GM18502 (cell line): Measurements from ENCODE around the gene C1orf159.
"Not testable (repeated sequence)": the region's sequence is repeated elsewhere in the genome, so short reads cannot be mapped to it uniquely, and the experiment has no call there.

Experiments used
- ATAC-seq: cut with Tn5 transposase; IDR thresholded peaks from one replicate; pipeline ENCODE4 v1.9.1; 2021; ENCODE audit warnings: mild to moderate bottlenecking; ENCODE audit not compliant: unreplicated experiment, poor library complexity

The C1orf159 gene

GRCh38 chr1:1069711-1070676 is 45.9 kb downstream of the C1orf159 start:
- peak; percentile 8 for ATAC-seq

- peak; percentile 61 for ATAC-seq
Observed at GRCh38 chr1:1069056-1069710, 46.7 kb downstream of the C1orf159 start.

DNA sequence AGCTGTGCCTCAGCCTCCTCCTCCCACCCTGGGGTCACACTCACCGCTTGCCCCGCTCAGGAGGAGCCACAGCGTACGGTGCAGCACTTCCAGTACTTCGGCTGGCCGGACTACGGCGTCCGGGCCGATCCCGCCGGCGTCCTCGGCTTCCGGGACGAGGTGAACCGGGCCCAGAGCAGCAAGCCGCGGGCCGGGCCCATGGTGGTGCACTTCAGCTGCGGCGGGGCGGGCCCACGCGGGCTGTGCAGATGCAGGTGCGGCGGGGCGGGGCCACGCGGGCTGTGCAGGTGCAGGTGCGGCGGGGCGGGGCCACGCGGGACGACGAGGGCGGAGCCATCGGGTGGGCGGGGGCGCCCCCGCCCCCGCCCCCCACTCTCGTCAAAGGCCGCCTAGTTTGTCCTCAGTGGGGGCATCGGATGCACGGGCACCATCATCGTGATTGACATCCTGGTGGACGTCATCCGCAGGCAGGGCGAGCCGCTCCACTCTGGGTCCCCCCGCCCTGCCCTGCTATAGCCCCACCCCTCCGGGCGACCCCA is 47.3 kb downstream of the C1orf159 start:
- no peak for ATAC-seq

GRCh38 chr1:1067860-1068516 is 47.9 kb downstream of the C1orf159 start:
- ATAC-seq = no peak

- no peak for ATAC-seq
Observed at GRCh38 chr1:1067284-1067859, 48.5 kb downstream of the C1orf159 start.

- ATAC-seq = no peak
Observed at GRCh38 chr1:1066403-1067283, 49.2 kb downstream of the C1orf159 start.

DNA sequence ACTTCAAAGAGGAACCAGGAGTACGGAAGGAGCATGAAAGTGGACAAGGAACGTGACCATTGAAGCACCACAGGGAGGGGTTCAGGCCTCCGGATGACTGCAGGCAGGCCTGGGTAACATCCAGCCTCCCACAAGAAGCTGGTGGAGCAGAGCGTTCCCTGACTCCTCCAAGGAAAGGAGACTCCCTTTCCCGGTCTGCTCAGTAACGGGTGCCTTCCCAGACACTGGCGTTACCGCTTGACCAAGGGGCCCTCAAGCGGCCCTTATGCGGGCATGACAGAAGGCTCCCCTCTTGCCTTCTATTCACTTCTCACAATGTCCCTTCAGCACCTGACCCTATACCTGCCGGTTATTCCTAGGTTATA is 50.0 kb downstream of the C1orf159 start:
- ATAC-seq = not testable (repeated sequence)

- no peak for ATAC-seq
Observed at GRCh38 chr1:1065265-1065939, 50.5 kb downstream of the C1orf159 start.

DNA sequence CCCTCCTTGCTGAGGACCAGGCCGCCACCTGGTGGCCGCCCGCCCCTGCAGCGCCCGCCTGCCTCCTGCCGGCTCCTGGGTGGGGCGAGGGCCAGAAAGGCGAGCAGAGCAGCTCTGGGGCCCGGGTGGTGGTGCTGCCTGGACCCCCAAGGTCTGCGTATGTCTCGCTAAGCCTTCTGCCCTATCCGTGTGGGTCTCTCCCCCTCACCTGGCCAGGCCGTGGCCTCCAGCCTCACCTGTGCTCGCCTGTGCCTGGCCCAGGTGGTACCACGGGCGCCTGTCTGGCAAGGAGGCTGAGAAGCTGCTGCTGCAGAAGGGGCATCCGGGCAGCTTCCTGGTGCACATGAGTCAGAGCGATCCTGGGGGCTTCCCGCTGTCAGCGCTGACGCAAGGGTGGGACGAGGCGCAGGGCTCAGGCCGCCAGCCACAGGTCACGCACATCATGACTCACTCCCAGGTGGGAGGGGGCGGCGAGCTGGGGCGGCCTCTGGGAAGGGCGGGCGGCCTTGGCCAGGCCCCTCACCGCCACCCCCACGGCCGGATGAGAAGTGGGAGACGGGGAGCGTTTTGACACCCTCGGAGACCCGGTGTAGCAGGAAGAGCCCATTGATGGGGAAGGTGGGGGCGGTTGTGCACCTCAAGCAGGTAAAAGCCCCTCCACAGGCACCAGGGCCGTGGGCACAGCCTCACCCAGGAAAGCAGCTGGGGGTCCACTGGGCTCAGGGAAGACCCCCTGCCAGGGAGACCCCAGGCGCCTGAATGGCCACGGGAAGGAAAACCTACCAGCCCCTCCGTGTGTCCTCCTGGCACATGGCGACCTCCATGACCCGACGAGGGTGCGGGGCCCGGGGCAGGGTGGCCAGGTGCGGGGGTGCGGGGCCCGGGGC is 51.7 kb downstream of the C1orf159 start:
- peak; percentile 53 for ATAC-seq

- no peak for ATAC-seq
Observed at GRCh38 chr1:1063261-1063944, 52.5 kb downstream of the C1orf159 start.

- no peak for ATAC-seq
Observed at GRCh38 chr1:1062348-1063163, 53.3 kb downstream of the C1orf159 start.

GRCh38 chr1:1061682-1062345 is 54.1 kb downstream of the C1orf159 start:
- ATAC-seq = no peak

DNA sequence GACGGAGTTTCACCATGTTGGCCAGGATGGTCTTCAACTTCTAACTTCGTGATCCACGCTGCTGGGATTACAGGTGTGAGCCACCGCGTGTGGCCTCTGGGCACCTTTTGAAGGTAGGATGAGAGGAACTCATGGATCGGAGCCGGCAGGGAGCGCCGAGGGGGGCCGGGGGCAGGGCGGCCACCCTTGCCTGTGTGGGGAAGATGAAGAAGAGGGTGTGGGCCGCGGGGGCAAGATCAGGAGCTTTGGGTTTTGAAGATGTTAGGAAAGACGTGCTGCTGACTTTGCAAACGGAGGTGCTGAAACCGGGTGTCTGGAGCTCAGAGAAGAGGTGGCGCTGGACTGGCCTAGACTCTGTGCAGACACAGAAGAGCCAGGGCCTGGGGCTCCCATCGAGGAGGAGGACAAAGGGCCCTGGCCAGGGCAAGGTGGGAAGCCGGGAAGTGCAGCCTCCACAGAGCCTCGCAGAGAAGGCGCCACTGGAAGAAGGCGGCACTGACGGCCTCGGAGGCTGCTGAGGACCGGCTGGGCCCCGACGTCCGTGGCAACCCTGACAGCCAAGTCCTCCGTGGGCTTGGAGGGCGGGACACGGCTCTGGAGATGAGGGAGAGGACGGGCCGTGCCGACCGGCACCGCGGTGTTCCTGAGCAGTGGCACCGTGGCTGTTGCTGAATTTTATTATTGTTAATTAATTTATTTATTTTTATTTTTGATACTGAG is 55.4 kb downstream of the C1orf159 start:
- ATAC-seq = no peak

GRCh38 chr1:1059494-1060280 is 56.2 kb downstream of the C1orf159 start:
- peak; percentile 69 for ATAC-seq
